ENCODE results near the gene SPEG.

SPEG gene

DNA sequence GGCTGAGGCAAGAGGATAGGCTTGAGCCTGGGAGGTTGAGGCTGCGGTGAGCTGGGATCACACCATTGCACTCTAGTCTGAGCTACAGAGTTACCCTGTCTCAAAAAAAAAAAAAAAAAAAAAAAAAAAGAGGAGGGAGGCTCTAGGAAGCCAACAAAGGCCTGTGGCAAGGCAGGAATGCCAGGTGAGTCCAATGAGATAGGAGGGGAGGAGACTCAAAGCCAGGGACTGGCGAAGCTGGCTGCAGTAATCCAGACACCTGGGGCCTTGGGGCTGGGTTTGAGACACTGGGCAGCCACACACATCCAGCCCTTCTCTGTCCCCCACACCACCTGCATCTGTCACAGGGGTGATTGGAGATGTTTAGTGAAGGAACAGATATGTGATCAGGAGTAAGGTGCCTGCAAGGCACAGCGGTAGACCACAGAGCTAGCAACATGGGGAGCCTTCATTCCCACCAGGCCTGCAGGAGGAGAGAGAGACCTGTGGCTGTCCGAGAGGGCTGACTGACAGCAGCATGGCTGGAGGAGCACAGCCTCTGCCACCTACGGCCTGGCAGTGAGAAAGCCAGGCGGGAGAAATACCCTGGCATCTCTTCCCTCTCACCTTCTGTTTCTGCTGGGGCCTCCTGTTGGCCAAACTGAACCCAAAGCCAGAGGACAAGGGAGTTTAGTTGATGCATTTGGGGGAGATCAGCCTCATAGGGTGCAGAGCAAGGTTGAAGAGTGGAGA lies 99.5 kb downstream of the SPEG start:
- DNase-seq (ENCODE audit: low spot score) = no peak

DNA sequence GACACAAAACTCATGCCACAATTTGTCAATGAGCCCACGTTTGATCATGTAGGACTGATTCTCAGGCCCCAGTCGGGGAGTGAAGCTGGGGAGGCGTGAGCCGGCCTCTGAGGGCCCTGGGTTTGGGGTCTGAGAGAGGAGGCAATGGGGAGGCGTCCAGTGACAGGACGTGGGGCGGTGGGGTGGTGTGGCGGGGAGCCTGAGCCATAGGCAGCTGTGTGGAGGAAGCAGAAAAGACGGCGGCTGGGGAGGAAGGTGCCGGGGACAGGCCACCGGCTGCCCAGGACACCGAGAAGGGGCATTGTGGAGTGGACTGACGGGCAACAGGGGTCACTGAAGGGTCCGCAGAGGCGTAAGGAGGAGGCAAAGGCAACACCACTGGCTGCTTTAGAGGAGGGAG lies 101.8 kb downstream of the SPEG start:
- DNase-seq (ENCODE audit: low spot score) = no peak

DNA sequence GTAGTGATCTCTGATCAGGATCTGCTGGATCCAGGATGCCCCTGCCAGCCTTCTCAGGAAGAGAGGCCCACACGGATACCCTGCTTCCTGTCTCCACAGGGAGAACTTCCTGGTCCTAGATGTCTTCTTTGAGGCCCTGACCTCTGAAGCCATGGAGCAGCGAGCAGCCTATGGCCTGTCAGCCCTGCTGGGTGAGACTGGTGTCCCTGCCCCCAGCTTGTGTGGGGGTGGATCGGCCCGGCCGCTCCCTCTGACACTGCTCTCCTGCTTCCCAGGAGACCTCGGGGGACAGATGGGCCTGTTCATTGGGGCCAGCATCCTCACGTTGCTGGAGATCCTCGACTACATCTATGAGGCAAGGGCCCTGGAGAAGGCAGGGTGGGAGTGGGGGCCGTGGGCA lies 102.3 kb downstream of the SPEG start:
- DNase-seq (ENCODE audit: low spot score) = no peak

DNA sequence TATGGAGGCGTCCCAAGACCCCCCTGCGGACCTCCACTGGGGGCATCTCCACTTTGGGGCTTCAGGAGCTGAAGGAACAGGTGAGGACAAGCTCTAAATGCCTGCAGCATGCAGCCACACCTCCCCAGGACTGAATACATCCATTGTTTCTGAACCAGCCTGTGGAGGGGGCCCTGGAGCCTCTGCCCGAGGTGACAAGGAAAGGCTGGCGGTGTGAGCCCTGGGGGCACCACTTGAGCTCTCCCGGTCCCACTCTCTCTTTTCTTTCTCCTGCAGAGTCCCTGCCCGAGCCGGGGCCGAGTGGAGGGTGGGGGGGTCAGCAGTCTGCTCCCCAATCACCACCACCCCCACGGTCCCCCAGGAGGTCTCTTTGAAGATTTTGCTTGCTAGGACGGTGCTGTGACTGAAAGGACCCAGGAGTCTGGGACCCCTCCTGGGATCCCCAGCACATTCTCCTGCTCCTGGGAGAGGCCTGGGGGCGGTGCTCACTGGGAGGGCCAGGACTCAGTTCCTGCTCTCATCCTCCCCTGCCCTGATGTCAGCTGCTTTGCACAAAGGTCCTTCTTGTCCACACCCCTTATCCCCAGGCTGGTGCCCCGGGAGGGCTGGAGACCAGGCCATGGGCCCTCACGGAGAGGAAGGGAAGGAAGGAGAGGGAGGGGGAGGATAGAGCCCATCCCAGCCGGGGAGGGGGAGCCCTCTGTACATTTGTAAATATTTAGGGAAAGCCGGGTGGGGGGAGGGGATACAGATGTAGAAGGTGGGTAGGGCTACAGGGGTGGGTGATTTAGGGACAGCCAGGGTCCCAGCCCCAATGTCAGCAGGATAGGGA lies 103.2 kb downstream of the SPEG start:
- no peak for DNase-seq (ENCODE audit: low spot score)

DNA sequence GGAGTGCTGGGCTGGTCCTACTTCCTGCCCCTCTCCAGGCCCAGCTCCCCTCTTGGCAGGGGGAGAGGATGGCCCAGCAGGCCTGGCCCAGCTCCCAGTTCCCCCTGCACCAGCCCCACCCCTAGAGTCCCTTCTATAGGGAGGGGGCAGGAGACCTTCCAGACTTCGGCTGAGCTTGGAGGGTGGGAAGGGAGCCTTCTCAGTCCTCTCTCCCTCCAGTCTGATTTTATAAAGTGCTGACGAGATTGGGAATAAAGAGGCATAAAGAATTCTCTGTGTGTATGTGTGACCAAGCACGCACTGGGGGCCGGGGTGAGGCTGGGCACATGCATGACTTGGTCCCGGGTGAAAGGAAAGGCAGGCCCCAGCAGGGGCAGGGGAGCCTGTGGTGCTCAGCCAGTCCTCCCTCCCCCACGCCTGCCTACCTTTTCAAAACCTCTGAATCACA lies 103.9 kb downstream of the SPEG start:
- no peak for DNase-seq (ENCODE audit: low spot score)

DNA sequence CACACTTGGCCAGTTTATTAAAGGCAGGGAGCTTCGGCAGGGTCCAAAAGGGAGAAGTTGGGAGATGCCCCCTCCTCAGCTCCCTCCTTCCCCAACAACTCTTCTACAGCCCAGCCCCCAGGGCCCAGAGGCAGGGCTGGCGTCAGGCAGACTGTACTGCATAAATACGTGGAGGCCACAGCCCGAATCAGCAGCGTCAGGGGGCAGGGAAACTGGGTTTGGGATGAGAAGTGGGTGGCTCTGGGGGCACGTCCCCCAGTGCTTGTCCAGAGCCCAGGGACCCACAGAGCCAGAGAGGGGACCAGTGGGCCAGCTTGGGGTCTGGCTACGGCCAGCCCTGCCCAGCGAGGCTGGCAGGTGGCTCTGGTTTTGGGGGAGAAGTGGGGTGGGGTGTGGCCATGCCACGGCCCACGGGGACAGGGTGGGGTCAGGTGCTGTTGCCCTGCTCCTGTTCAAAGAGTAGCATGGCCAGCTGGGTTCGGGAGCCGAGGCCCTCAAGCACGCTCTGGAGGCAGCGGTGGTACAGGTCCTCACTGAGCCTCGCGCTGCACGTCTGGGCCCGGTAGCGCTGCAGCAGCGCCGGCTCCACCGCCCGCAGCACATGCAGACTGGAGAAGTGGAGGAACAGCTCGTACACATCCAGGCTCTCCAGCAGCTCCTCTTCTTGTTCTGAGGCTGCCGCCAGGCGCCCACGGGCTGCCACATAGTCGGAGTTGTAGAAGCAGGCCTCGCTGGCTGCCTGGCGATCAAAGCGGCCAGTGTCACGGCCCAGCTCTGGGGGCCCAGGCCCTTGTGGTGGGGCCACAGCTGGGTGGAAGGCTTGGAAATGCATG lies 104.5 kb downstream of the SPEG start:
- no peak for DNase-seq (ENCODE audit: low spot score)

DNA sequence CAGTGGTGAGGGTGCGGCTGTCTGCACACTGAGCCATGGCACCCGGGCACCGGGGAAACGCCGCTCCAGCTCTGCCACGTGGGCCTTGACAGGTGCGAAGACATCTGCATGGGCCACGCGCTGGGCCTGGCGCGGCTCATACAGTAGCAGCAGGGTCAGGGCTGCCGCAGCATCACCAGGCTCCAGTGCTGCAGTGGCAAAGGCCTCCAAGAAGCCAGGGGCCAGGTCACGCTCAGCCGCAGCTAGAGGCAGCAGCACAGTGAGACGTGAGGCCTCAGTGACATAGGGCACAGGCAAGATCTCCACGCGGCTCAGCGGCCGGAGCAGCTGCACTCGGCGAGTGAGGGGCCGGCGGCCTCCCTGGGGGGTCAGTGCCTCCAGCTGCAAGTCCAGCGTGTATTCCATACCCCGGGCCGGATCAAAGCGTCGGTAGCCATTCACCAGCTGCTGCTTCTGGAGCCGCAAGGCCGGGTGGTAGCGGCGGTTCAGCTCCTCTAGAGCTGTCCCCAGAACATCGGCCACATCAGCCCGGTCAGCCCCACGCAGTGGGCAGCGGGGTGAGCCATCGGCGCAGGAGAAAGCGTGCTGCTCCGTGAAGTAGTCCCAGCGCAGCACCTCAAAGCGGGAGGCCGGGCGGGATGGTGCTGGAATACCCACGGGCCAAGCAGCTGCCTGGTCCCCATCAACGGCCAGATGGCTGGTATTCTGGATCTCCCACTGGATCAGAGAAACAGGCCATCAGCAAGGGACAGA lies 105.5 kb downstream of the SPEG start:
- no peak for DNase-seq (ENCODE audit: low spot score)

DNA sequence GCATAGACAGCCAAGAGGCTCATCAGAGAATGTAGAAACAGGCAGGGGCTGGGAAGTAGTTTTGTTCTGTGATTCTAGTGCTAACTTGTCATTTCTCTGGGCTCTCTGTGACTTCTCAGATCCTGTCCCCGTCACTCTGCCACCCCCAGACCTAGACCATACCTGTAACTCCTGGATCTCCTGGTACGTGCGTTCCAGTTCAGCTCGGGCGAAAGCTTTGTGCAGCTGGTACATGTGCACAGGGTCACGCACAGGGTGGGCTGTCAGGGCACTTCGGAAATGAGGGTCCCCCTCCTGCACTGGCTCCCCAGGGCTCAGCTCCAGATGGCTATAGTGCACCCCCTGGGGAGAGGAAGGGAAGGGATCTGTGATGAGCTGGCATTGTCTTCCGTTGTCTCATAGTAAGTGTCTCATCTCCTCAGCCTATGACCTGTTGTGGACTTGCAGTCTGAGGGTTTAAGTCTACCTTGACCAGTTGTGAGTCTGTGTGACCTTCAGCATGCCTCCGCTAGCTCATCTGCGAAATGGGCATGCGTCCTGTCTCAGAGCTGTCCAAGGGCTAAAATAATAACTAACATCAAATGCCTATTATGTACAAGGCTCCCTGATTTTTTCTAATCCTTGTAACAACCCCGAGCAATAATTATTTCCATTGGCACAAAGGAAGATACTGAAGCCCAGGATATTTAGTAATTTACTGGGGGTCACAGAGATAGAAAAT lies 106.3 kb downstream of the SPEG start:
- no peak for DNase-seq (ENCODE audit: low spot score)

DNA sequence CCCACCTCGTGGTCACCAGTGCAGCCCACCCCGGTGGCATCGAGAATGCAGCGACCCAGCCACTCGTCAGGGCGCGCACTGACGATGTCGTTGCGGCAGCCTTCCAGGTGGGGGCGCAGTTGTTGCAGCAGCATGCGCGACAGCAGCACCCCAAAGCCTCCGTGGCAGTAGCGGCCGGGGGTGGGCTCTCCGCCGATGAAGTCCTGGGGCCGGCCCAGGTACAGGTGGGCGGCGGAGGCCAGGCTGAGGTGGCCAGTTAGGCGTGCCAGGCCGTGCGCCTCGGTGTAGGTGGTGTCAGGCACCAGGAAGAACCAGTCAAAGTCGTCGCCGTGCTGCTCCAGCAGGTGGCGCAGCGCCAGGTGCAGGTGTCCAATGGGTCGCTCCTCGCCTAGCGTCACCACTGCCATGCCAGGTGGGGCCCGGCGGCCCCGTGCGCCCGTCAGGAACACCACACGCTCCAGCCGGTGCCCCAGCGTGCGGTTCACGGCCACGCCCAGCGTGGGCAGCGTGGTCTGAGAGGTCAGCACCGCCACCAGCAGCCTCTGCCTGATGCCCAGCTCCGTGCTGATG lies 107.1 kb downstream of the SPEG start:
- no peak for DNase-seq (ENCODE audit: low spot score)

DNA sequence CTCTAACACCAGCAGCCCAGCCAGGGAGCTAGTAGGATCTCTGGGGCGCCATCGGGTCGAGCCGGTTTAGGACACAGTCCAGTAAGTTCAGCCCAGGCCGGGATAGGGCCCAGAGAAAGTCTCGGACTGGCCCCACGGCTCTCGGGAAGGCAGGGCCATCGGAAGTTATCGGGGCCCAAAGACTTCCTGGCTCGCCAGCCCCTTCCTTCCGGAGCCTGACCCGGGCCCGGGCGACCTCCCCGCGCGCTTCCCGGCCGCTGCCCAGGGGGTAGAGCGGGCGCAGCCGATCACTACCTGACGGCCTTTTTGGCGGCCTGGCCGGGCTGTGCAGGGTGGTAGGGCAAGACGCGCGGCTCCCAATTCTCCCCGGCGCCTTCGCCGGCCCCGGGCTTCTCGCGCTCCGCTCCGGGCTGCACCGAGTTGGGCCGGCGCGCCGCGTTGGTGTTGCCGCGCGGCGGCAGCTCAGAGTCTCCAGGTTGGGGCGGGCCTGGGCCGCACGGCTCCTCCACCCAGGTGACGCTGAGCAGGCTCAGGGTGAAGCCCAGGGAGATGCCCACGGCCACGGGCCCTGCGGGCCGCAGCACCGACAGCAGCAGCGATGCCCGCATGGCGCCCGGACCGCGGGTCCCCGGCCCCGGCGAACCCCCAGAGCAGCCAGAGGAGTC lies 108.4 kb downstream of the SPEG start:
- no peak for DNase-seq (ENCODE audit: low spot score)

DNA sequence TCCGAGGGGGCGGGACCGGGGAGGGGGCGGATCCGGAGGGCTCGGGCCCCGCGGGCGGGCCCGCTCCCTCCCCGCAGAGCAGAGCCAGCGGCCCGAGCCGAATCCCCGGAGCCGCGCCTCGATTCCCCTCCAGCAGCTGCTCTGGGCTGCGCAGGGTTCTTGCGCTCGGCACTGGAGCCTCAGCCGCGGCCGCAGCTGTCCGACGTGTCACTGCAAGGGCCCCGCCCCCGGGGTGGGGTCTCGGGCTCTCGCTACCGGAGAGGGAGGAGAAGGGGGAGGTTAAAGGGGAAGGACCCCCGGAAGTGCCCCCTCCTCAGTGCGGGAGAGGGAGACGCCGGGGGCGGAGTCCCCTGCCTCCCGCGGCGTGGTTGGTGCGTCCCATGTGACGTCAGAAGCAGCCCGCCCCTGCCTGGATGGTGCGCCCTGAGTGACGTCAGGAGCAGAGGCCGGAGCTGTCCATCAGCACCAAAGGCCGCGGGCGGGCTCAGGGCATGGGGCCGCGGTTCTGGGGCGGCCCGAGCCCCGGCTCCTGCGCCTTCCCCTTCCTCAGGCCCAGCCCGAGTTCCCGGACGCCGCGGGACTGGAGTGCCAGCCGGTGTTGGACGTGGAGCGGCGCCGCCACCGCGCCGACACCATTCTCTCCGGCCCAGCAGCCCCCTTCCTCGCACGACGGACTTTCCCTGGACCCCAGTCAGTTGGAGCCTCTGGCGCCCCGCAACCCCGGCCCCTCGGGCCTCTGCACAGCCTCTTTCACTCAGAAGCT lies 109.1 kb downstream of the SPEG start, which contains the start of the genes CHPF and TMEM198:
CHPF (minus strand) TSS at position 214 of the 763 bp plus-strand sequence. CDS start 271 bp downstream, outside the sequence.
TMEM198 (plus strand) TSS at position 433 of the 763 bp plus-strand sequence. CDS start 700 bp downstream, outside the sequence.
- peak; percentile 96 for DNase-seq (ENCODE audit: low spot score)

DNA sequence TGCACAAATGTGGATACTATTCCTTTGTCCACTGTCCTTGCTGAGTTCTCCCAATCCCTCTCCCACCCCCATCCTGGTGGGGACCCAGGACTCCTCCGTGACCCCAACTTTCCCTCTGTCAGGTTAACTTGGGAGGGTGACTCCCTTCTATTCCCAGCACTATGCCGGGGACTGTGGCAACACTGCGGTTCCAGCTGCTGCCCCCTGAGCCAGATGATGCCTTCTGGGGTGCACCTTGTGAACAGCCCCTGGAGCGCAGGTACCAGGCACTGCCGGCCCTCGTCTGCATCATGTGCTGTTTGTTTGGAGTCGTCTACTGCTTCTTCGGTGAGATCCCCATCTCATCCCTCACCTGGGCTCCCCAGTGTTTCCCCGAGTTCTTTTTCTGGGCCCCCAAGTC lies 109.9 kb downstream of the SPEG start:
- no peak for DNase-seq (ENCODE audit: low spot score)

DNA sequence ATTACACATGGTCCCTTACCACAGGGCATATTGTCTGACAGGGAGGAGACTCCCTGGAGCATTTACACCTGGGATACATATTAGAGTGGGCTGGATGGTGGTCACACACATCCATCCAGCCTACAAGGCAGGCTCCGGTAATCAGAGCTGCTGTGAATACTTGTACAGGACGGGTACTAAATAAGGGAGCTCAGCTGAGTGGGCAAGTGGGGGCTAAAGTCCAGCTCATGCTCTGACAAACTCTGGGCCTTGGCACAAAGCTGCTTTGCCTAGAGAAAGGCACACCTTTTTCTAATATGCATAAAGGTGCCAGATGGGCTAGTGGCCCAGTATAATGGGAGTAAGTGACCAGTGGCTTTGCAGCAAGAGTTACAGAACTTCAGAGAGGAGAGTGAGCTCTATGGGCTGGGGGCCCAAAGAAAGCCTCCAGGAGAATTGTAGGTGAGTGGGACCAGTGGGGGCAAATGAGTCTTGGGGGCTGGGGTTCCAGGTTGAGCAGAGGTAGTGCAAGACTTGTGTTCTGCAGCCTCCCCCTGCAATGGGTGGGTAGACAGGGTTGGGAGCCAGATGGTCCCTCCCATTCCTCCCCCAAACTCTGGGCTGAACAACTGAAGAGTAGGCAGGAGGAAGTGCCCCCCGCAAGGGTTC lies 110.8 kb downstream of the SPEG start:
- DNase-seq (ENCODE audit: low spot score) = no peak

DNA sequence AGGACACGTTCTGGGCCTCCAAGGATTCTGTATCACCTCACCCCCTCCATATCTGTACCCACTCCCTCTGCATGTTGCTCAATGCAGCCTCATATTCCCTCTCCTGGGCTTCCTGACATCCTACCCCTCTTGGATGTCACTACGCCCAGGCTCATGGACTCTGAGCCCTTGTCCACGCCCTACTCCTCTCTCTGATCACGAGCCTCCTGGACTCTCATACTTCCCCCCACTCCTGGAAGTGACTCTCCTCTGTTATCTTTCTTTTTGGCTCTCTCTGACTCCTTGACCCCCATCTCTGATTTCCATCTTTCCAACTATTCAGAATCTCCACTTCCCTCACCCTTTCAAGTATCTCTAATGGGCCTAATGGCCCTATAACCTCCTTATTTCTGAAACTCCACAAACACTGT lies 111.3 kb downstream of the SPEG start:
- no peak for DNase-seq (ENCODE audit: low spot score)

DNA sequence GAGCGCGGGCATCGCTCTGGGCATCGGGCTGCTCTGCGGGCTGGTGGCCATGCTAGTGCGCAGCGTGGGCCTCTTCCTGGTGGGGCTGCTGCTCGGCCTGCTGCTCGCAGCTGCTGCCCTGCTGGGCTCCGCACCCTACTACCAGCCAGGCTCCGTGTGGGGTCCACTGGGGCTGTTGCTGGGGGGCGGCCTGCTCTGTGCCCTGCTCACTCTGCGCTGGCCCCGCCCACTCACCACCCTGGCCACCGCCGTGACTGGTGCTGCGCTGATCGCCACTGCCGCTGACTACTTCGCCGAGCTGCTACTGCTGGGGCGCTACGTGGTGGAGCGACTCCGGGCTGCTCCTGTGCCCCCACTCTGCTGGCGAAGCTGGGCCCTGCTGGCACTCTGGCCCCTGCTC lies 113.0 kb downstream of the SPEG start:
- no peak for DNase-seq (ENCODE audit: low spot score)
